BJ (cell line): Measurements from ENCODE around the gene DLG2. TPM values are rescaled to one million over a fixed set of nuclear protein-coding genes. Genes with fewer than 3 reads are reported as not detected.

Experiments used
- CTCF ChIA-PET: fragments of 350-600 bp; formaldehyde crosslinking; extraction: SDS; loops from one replicate; lab custom pipeline; 2021; ENCODE audit warnings: antibody characterized with exemption, inconsistent platforms; lab: Yijun Ruan, JAX
- POLR2A ChIA-PET: fragments of 300-600 bp; sonication (Branson Sonifier 250); formaldehyde crosslinking; extraction: SDS; loops from one replicate; lab custom pipeline; 2021; ENCODE audit warnings: antibody characterized with exemption; lab: Charles Lee
- DNase-seq: peaks from one replicate; pipeline ENCODE4 v3.0.0-alpha.2; 2011; ENCODE audit warnings: low read depth
- H3K27me3 ChIP-seq: 2 replicates; pipeline ENCODE4 v1.6.0; 2011; ENCODE audit warnings: low read length; ENCODE audit not compliant: control insufficient read depth, insufficient read depth
- H3K36me3 ChIP-seq: 2 replicates; pipeline ENCODE4 v1.5.1; 2011; ENCODE audit warnings: low read length; ENCODE audit not compliant: control insufficient read depth, insufficient read depth
- H3K4me3 ChIP-seq: 2 replicates; pipeline ENCODE4 v1.5.1; 2011; ENCODE audit warnings: low read depth, mild to moderate bottlenecking, control low read depth, low read length
- polyA plus RNA-seq: library from polyadenylated mRNA; depleted of rRNA; stranded (reverse); fragments of >200 nt; gene quantifications from 2 replicates; pipeline ENCODE4 v1.2.3, GENCODE V29; 2011
- TF ChIP-seq, protein P1 (sequence below): IDR thresholded peaks from 2 replicates; pipeline ENCODE4 v1.5.1; 2011; ENCODE audit warnings: low read depth, mild to moderate bottlenecking, control low read depth, inconsistent platforms, low read length, moderate library complexity; ENCODE audit not compliant: insufficient read depth

The DLG2 gene
- polyA plus RNA-seq, 1 experiment: 0.28 TPM

DNA sequence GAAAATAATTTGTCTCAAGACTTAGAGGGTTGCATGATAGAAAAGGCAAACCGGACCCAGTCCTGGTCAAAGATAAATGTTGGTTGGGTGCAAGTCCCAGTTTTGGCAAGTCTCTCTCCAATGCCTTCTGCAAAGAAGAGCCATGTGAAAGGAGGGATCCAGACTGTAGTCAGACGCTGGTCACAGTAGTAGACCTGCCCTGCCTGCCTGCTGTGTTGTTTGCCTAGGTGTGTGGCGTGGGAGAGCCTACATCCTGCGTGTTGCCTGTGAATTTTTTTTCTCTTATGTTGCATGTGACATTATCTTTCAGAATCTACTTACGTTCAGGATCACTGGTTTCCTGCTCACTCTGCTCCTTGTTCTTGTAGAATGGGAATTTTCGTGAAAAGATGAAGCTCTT, 2143.3 kb downstream of the DLG2 start:
- no peak for DNase-seq
- no peak overlapping the region for H3K4me3 ChIP-seq
- H3K36me3 ChIP-seq: no peaks in the 10 kb centered on the region
- ChIA-PET POLR2A (no interaction called here), CTCF (interaction anchor here (0.8 to 0.9 kb wide), 2 partner anchors 13 to 336 kb away, joined by 3 read pairs; no protein-coding TSS in a partner anchor)
- H3K27me3 ChIP-seq: no peaks in the 10 kb centered on the region
- TF ChIP-seq, protein P1, sequence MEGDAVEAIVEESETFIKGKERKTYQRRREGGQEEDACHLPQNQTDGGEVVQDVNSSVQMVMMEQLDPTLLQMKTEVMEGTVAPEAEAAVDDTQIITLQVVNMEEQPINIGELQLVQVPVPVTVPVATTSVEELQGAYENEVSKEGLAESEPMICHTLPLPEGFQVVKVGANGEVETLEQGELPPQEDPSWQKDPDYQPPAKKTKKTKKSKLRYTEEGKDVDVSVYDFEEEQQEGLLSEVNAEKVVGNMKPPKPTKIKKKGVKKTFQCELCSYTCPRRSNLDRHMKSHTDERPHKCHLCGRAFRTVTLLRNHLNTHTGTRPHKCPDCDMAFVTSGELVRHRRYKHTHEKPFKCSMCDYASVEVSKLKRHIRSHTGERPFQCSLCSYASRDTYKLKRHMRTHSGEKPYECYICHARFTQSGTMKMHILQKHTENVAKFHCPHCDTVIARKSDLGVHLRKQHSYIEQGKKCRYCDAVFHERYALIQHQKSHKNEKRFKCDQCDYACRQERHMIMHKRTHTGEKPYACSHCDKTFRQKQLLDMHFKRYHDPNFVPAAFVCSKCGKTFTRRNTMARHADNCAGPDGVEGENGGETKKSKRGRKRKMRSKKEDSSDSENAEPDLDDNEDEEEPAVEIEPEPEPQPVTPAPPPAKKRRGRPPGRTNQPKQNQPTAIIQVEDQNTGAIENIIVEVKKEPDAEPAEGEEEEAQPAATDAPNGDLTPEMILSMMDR: no peak

GRCh38 chr11:83480811-83481210, 2146.3 kb downstream of the DLG2 start:
- no peaks in the 10 kb centered on the region for H3K27me3 ChIP-seq
- H3K4me3 ChIP-seq: no peak overlapping the region
- no peak for DNase-seq
- H3K36me3 ChIP-seq: no peaks in the 10 kb centered on the region
- POLR2A ChIA-PET: no interaction called here
- CTCF ChIA-PET: interaction anchor here (0.5 kb wide), 1 partner anchor 234 kb away, joined by 3 read pairs; no protein-coding TSS in a partner anchor
- TF ChIP-seq, protein P1: no peak

DNA sequence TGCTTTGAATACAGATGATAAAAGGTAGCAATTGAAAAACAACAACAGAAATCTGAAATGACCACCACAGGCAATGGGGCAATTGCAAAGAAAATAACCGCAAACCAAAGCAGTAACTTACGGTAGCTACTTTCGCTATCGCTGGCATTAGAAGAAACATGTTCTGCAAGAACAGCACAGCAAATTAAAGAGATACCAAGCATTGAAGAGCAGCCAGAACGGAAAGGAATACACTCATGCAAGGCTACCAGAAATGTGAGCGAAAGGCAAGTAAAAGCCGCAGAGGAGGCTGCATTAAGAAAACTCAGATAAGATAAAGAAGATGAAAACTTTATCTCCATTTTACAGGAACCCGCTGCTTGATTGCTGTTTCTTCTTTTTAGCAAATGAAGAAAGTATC, 2146.9 kb downstream of the DLG2 start:
- Histone ChIP-seq H3K27me3 (no peaks in the 10 kb centered on the region), H3K4me3 (no peak overlapping the region), H3K36me3 (no peaks in the 10 kb centered on the region)
- DNase-seq: no peak
- TF ChIP-seq, protein P1: no peak
- ChIA-PET CTCF (interaction anchor here (0.5 kb wide), 1 partner anchor 233 kb away, joined by 3 read pairs; no protein-coding TSS in a partner anchor), POLR2A (no interaction called here)

DNA sequence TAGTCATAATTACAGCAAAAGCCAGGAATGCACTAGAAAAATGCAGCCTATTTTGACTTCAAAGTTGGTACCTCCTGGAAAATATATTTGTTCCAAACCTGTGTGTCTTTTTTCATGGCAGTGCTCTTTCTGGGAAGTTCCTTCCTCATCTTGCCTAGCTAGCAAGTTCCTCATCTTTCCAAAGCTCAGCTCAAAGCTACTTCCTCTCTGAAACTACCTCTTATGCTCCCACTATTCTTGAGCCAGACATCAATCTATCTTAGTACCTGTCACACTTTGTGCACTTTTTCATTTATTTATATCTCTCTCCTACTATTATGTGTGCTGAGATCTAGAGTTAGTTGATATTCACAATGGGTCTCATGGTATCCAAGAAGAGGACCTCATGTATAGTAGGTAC, 2149.4 kb downstream of the DLG2 start:
- Histone ChIP-seq H3K27me3 (no peaks in the 10 kb centered on the region), H3K4me3 (no peak overlapping the region), H3K36me3 (no peaks in the 10 kb centered on the region)
- ChIA-PET POLR2A (no interaction called here), CTCF (no interaction called here)
- DNase-seq: no peak
- TF ChIP-seq, protein P1: no peak

DNA sequence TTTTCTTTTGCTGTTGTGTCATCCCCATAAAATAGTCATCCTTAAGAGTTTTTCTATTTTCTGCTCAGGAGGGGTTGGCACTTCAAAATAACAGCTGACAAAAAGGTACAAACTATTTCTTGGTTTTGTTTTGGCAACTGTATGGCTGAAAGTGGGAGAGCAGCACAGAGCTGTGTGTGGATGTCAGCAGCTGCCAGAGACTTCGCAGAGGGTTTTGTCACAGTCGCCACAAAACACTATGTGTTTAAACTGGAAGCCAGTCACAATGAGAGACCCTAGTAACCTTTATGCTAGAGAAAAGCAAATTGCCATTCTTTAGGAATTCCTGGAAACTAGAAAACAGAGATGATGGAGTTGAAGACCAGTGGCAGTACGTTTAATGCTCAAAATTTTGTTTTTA, 2151.4 kb downstream of the DLG2 start:
- ChIA-PET CTCF (no interaction called here), POLR2A (no interaction called here)
- Histone ChIP-seq H3K27me3 (no peaks in the 10 kb centered on the region), H3K36me3 (no peaks in the 10 kb centered on the region), H3K4me3 (no peak overlapping the region)
- TF ChIP-seq, protein P1: no peak
- DNase-seq: no peak
